Endometrium (tissue), 2 donors: ENCODE results near the gene CNRIP1.

Experiments used
- FAIRE-seq: peaks from 2 replicates; lab custom pipeline; 2012; peaks lifted over from hg19 to GRCh38; lab: Jason Lieb, UNC
- donor health status: control.
- donor health status: control.

The CNRIP1 gene

GRCh38 chr2:68292108-68292710 is 27.5 kb downstream of the CNRIP1 start:
- FAIRE-seq, result no peak

- no peak for FAIRE-seq
Observed at GRCh38 chr2:68291314-68291713, 28.4 kb downstream of the CNRIP1 start.

- FAIRE-seq, result no peak
Observed at GRCh38 chr2:68290901-68291300, 28.8 kb downstream of the CNRIP1 start.

- peak; percentile 41 for FAIRE-seq
Observed at GRCh38 chr2:68287580-68288441, 31.9 kb downstream of the CNRIP1 start.

- no peak for FAIRE-seq
Observed at GRCh38 chr2:68284896-68285295, 34.9 kb downstream of the CNRIP1 start.

- FAIRE-seq, result no peak
Observed at GRCh38 chr2:68283419-68283812, 36.3 kb downstream of the CNRIP1 start.

- peak; percentile 58 for FAIRE-seq
Observed at GRCh38 chr2:68282811-68283418, 36.8 kb downstream of the CNRIP1 start.

- FAIRE-seq, result no peak
Observed at GRCh38 chr2:68280796-68281195, 39.0 kb downstream of the CNRIP1 start.

- FAIRE-seq, result no peak
Observed at GRCh38 chr2:68280348-68280747, 39.4 kb downstream of the CNRIP1 start.

GRCh38 chr2:68279691-68280090 is 40.1 kb downstream of the CNRIP1 start:
- no peak for FAIRE-seq

GRCh38 chr2:68278169-68278568 is 41.6 kb downstream of the CNRIP1 start:
- FAIRE-seq, result no peak

- no peak for FAIRE-seq
Observed at GRCh38 chr2:68274022-68274421, 45.7 kb downstream of the CNRIP1 start.

- no peak for FAIRE-seq
Observed at GRCh38 chr2:68272246-68272994, 47.3 kb downstream of the CNRIP1 start.

GRCh38 chr2:68266655-68267054 is 53.1 kb downstream of the CNRIP1 start:
- no peak for FAIRE-seq

- FAIRE-seq, result no peak
Observed at GRCh38 chr2:68263632-68264031, 56.1 kb downstream of the CNRIP1 start.

- no peak for FAIRE-seq
Observed at GRCh38 chr2:68258851-68259250, 60.9 kb downstream of the CNRIP1 start.

- no peak for FAIRE-seq
Observed at GRCh38 chr2:68256093-68256450, 63.7 kb downstream of the CNRIP1 start.

- FAIRE-seq, result no peak
Observed at GRCh38 chr2:68253219-68254068, 66.3 kb downstream of the CNRIP1 start.

- no peak for FAIRE-seq
Observed at GRCh38 chr2:68252400-68253218, 67.1 kb downstream of the CNRIP1 start, which contains the start of gene PPP3R1. Gene PPP3R1, minus strand, starts transcription at chr2:68252532. Its CDS starts 405 bp downstream, at chr2:68252127.

- FAIRE-seq, result no peak
Observed at GRCh38 chr2:68251855-68252399, 67.8 kb downstream of the CNRIP1 start.
